DND-41 (cell line): Measurements from ENCODE around the gene SMAD9.

Experiments used
- ATAC-seq: fragments of 200-7000 bp; cut with Tn5 transposase; 3 replicates; pipeline ENCODE4 v1.9.1; 2021; ENCODE audit warnings: low read depth; ENCODE audit not compliant: insufficient read depth
- DNase-seq: peaks from one replicate; pipeline ENCODE4 v3.0.0-alpha.2; 2020
- H2AFZ ChIP-seq: 2 replicates; pipeline ENCODE4 v1.6.0; 2012; ENCODE audit warnings: low read depth, low read length
- H3K27ac ChIP-seq: 2 replicates; pipeline ENCODE4 v1.5.1; 2012; ENCODE audit warnings: low read length, inconsistent platforms
- H3K27me3 ChIP-seq: fragments of 200-600 bp; sonication (generic); 2 replicates; pipeline ENCODE4 v1.6.0; 2012; ENCODE audit warnings: low read length, mild to moderate bottlenecking, inconsistent platforms; ENCODE audit not compliant: insufficient read depth, poor library complexity
- H3K36me3 ChIP-seq: 2 replicates; pipeline ENCODE4 v1.5.1; 2012; ENCODE audit warnings: low read length, inconsistent platforms; ENCODE audit not compliant: insufficient read depth
- H3K4me1 ChIP-seq: 2 replicates; pipeline ENCODE4 v1.5.1; 2012; ENCODE audit warnings: mild to moderate bottlenecking, low read length; ENCODE audit not compliant: insufficient read depth
- H3K4me2 ChIP-seq: 2 replicates; pipeline ENCODE4 v1.6.0; 2012; ENCODE audit warnings: mild to moderate bottlenecking, moderate library complexity, low read length, inconsistent platforms; ENCODE audit not compliant: insufficient read depth
- H3K4me3 ChIP-seq, 2 experiments: fragments of 200-600 bp in 1 of 2; shearing (Covaris generic) in 1 of 2; 2 replicates each; pipeline ENCODE4 v1.5.1; 2012 to 2016; ENCODE audit warnings: inconsistent platforms in 2 of 2, low read length in 2 of 2, mild to moderate bottlenecking in 2 of 2, low read depth in 1 of 2, moderate library complexity in 1 of 2
- H3K79me2 ChIP-seq: 2 replicates; pipeline ENCODE4 v1.6.0; 2012; ENCODE audit warnings: low read length, inconsistent platforms; ENCODE audit not compliant: insufficient read depth
- H3K9ac ChIP-seq: 2 replicates; pipeline ENCODE4 v1.6.0; 2012; ENCODE audit warnings: low read depth, mild to moderate bottlenecking, inconsistent platforms, low read length, moderate library complexity
- H3K9me3 ChIP-seq: 2 replicates; pipeline ENCODE4 v1.5.1; 2012; ENCODE audit warnings: low read length, moderate library complexity, mild to moderate bottlenecking, inconsistent platforms; ENCODE audit not compliant: insufficient read depth, severe bottlenecking
- H4K20me1 ChIP-seq: 2 replicates; pipeline ENCODE4 v1.6.0; 2012; ENCODE audit warnings: low read length; ENCODE audit not compliant: insufficient read depth
- EZH2 ChIP-seq: IDR thresholded peaks from 3 replicates; pipeline ENCODE4 v1.6.1; 2012; ENCODE audit warnings: borderline replicate concordance, low read depth, mild to moderate bottlenecking, moderate library complexity, low read length, inconsistent platforms; ENCODE audit not compliant: severe bottlenecking
- TF ChIP-seq, protein P1 (sequence below): IDR thresholded peaks from 2 replicates; pipeline ENCODE4 v1.5.1; 2012; ENCODE audit warnings: borderline replicate concordance, low read length, moderate library complexity, mild to moderate bottlenecking; ENCODE audit not compliant: poor library complexity, severe bottlenecking; ENCODE audit errors: extremely low read depth

Gene SMAD9

DNA sequence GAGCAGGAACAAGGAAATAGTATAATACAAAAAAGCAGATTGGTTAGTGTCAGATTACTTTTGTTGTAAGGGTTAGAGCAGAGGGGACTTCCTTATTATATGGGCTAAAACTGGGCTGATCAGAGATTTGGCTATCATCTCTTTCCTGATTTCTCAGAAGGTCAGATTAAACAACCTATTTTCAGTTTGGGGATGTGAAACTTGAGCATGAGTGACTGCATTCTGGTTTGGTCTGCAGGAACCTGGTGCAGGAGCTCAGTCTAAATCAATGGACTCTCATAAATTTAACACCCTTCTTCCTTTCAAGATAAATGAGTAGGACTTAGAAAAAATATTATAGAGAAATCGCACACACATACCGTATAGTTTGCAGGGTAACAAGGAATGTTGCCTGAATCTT is 113.9 kb downstream of the SMAD9 start:
- H3K4me2 ChIP-seq: no peak overlapping the region

DNA sequence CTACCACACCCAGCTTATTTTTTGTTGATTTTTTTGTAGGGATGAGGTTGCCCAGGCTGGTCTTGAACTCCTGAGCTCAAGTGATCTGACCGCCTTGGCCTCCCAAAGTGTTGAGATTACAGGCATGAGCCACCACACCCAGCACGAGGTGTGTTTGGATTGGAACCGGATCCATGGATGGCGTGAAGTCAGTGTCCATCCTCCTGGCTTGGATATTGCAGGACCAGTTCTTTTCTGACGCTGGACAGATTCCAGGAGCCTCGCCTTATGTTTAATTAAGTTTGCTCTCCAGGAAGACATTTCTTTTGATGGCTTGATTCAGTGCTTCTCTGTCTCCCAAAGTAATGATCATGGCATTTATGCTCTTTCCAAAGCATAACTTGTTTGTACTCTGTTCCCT is 115.5 kb downstream of the SMAD9 start:
- Histone ChIP-seq H3K79me2 (no peaks in the 10 kb centered on the region), H3K27ac (no peak overlapping the region), H3K9me3 (no peaks in the 10 kb centered on the region), H3K4me2 (no peak overlapping the region), H3K27me3 (peaks cover 2% of the 10 kb centered on the region), H4K20me1 (no peaks in the 10 kb centered on the region), H3K36me3 (no peaks in the 10 kb centered on the region), H3K9ac (no peak overlapping the region), H2AFZ (no peak overlapping the region), H3K4me1 (no peaks in the 10 kb centered on the region), H3K4me3 (no peak overlapping the region)
- TF ChIP-seq EZH2: no peak
- TF ChIP-seq, protein P1, sequence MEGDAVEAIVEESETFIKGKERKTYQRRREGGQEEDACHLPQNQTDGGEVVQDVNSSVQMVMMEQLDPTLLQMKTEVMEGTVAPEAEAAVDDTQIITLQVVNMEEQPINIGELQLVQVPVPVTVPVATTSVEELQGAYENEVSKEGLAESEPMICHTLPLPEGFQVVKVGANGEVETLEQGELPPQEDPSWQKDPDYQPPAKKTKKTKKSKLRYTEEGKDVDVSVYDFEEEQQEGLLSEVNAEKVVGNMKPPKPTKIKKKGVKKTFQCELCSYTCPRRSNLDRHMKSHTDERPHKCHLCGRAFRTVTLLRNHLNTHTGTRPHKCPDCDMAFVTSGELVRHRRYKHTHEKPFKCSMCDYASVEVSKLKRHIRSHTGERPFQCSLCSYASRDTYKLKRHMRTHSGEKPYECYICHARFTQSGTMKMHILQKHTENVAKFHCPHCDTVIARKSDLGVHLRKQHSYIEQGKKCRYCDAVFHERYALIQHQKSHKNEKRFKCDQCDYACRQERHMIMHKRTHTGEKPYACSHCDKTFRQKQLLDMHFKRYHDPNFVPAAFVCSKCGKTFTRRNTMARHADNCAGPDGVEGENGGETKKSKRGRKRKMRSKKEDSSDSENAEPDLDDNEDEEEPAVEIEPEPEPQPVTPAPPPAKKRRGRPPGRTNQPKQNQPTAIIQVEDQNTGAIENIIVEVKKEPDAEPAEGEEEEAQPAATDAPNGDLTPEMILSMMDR: no peak
- no peak for DNase-seq
- ATAC-seq: no peak

More for the DNA sequence above, 113.9 kb downstream of the SMAD9 start:
- Histone ChIP-seq H3K36me3 (no peaks in the 10 kb centered on the region), H3K9me3 (no peaks in the 10 kb centered on the region), H3K4me1 (no peaks in the 10 kb centered on the region), H3K4me3 (no peak overlapping the region), H2AFZ (no peak overlapping the region), H3K9ac (no peak overlapping the region), H4K20me1 (no peaks in the 10 kb centered on the region), H3K27ac (no peak overlapping the region), H3K27me3 (peaks cover 2% of the 10 kb centered on the region), H3K79me2 (no peaks in the 10 kb centered on the region)
- no peak for TF ChIP-seq EZH2
- TF ChIP-seq, protein P1: no peak
- DNase-seq (no peak), ATAC-seq (no peak)

DNA sequence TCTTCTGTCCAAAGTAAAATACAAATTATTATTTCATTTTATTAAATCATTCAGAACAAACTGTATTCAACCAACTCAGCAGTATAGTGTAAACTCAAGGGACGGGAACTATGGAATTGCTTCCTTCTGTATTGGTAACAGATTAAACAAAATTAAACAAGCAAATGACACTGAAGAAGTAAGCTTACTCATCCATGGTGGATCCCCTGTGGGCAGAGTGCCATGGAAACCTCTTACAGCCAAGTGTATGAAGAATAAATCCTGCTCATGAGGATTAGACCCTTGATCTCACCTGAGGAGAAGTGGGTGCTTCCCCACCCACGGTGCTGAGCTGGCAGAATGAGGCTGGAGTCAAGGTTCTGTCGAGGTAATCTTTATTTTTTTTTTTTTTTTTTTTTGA is 119.0 kb downstream of the SMAD9 start:
- no peak overlapping the region for H3K27ac ChIP-seq
- DNase-seq: no peak

More for the DNA sequence above, 119.0 kb downstream of the SMAD9 start:
- Histone ChIP-seq H3K79me2 (no peaks in the 10 kb centered on the region), H2AFZ (no peak overlapping the region), H3K36me3 (no peaks in the 10 kb centered on the region), H3K27me3 (no peaks in the 10 kb centered on the region), H3K4me3 (no peak overlapping the region), H3K4me2 (no peak overlapping the region), H4K20me1 (no peaks in the 10 kb centered on the region), H3K9ac (no peak overlapping the region), H3K4me1 (no peaks in the 10 kb centered on the region), H3K9me3 (no peaks in the 10 kb centered on the region)
- TF ChIP-seq, protein P1: no peak
- TF ChIP-seq EZH2: no peak
- ATAC-seq: no peak
